GOT3 (cell line): Measurements from ENCODE around the gene FNDC8.
"Not testable (repeated sequence)": the region's sequence is repeated elsewhere in the genome, so short reads cannot be mapped to it uniquely, and the experiment has no call there.

ENCODE experiments used
- DNase-seq: peaks from one replicate; lab custom pipeline; 2025; ENCODE audit warnings: mixed read lengths; lab: John Stamatoyannopoulos, UW

The FNDC8 gene

GRCh38 chr17:35171834-35172233 lies 50.4 kb downstream of the FNDC8 start:
- no peak for DNase-seq

- not testable (repeated sequence) for DNase-seq
Observed at GRCh38 chr17:35172321-35172720, 50.9 kb downstream of the FNDC8 start.

- no peak for DNase-seq
Observed at GRCh38 chr17:35174835-35175334, 53.5 kb downstream of the FNDC8 start.

GRCh38 chr17:35175638-35176415 lies 54.4 kb downstream of the FNDC8 start:
- no peak for DNase-seq

- no peak for DNase-seq
Observed at GRCh38 chr17:35176897-35177296, 55.5 kb downstream of the FNDC8 start.

- not testable (repeated sequence) for DNase-seq
Observed at GRCh38 chr17:35179379-35179778, 58.0 kb downstream of the FNDC8 start.
